Measurements from ENCODE around the gene KSR1.

DNA sequence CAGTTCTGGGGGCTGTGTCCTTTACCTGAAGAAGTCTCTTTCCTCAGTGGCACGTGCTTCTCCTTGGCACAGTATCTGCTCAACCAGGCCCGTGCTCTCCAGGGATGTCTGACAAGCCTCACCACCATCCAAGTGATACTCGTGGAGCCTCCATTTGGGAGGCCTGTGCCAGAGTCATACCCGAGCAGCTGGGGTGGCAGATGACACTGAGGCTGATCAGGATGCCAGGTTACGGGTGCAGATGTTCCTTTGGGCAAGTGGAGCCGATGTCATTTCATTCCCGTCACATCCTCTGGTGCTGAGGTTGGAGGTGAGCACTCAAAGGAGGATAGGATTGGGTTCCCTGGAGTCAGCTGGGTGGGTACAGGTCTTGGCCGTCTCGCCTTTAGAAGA lies 87.2 kb downstream of the KSR1 start:
- TF ChIP-seq, protein P1, sequence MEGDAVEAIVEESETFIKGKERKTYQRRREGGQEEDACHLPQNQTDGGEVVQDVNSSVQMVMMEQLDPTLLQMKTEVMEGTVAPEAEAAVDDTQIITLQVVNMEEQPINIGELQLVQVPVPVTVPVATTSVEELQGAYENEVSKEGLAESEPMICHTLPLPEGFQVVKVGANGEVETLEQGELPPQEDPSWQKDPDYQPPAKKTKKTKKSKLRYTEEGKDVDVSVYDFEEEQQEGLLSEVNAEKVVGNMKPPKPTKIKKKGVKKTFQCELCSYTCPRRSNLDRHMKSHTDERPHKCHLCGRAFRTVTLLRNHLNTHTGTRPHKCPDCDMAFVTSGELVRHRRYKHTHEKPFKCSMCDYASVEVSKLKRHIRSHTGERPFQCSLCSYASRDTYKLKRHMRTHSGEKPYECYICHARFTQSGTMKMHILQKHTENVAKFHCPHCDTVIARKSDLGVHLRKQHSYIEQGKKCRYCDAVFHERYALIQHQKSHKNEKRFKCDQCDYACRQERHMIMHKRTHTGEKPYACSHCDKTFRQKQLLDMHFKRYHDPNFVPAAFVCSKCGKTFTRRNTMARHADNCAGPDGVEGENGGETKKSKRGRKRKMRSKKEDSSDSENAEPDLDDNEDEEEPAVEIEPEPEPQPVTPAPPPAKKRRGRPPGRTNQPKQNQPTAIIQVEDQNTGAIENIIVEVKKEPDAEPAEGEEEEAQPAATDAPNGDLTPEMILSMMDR (IDR thresholded peaks at IDR 0.05): no peak
- TF ChIP-seq ZFX (IDR thresholded peaks at IDR 0.05; ENCODE audit: borderline replicate concordance): no peak

All from 22Rv1 (cell line).